Panc1 (cell line): ENCODE data around the gene C9orf43. TPM values are rescaled to one million over a fixed set of nuclear protein-coding genes. Genes with fewer than 3 reads are reported as not detected.

Experiments
- ATAC-seq: fragments of 200-7000 bp; cut with Tn5 transposase; 2 replicates; pipeline ENCODE4 v1.9.1; 2020; ENCODE audit warnings: mild to moderate bottlenecking, moderate library complexity
- BruUV-seq: library from RNA; stranded (reverse); fragments of 400-500 nt; replicated peaks from 2 replicates; lab custom pipeline; 2021; lab: Mats Ljungman, UMichigan
- CTCF ChIA-PET: fragments of 300-600 bp; sonication (Branson Sonifier 250); formaldehyde crosslinking; loops from one replicate; lab custom pipeline; 2022; ENCODE audit warnings: antibody characterized with exemption; lab: Charles Lee
- POLR2A ChIA-PET: fragments of 300-600 bp; sonication (Branson Sonifier 250); formaldehyde crosslinking; loops from one replicate; lab custom pipeline; 2022; ENCODE audit warnings: antibody characterized with exemption; lab: Charles Lee
- DNase-seq: peaks from one replicate; pipeline ENCODE4 v3.0.0-alpha.2; 2010; ENCODE audit warnings: low read depth, low spot score
- H3K27ac ChIP-seq: 2 replicates; pipeline ENCODE4 v1.5.1; 2011; ENCODE audit warnings: mild to moderate bottlenecking, low read length, inconsistent platforms
- H3K27me3 ChIP-seq: fragments of 200-500 bp; sonication (Bioruptor generic); 2 replicates; pipeline ENCODE4 v1.6.0; 2014; ENCODE audit warnings: low read length, inconsistent platforms; ENCODE audit not compliant: control insufficient read depth, insufficient read depth
- H3K36me3 ChIP-seq: fragments of 200-500 bp; sonication (Bioruptor generic); 2 replicates; pipeline ENCODE4 v1.5.1; 2014; ENCODE audit warnings: inconsistent platforms, mild to moderate bottlenecking, low read length, moderate library complexity; ENCODE audit not compliant: control insufficient read depth, insufficient read depth
- H3K4me1 ChIP-seq: 2 replicates; pipeline ENCODE4 v1.5.1; 2011; ENCODE audit warnings: inconsistent platforms, mild to moderate bottlenecking, low read length, moderate library complexity; ENCODE audit not compliant: control insufficient read depth, insufficient read depth
- H3K4me3 ChIP-seq, 2 experiments: 2 replicates each; pipeline ENCODE4 v1.5.1; 2011 to 2012; ENCODE audit warnings: low read depth in 2 of 2, low read length in 2 of 2, mild to moderate bottlenecking in 2 of 2, inconsistent platforms in 1 of 2, moderate library complexity in 1 of 2
- H3K9me3 ChIP-seq: fragments of 200-500 bp; sonication (Bioruptor generic); 2 replicates; pipeline ENCODE4 v1.5.1; 2014; ENCODE audit warnings: low read depth, mild to moderate bottlenecking, inconsistent platforms, low read length, moderate library complexity; ENCODE audit not compliant: control insufficient read depth, insufficient read depth
- POLR2AphosphoS5 ChIP-seq: IDR thresholded peaks from 2 replicates; pipeline ENCODE4 v1.6.1; 2012; ENCODE audit warnings: mild to moderate bottlenecking, low read depth, low read length, moderate library complexity
- SIN3A ChIP-seq: IDR thresholded peaks from 2 replicates; pipeline ENCODE4 v1.6.1; 2012; ENCODE audit warnings: low read depth, mild to moderate bottlenecking, low read length, moderate library complexity, borderline replicate concordance; ENCODE audit not compliant: insufficient read depth
- TCF7L2 ChIP-seq: IDR thresholded peaks from 2 replicates; pipeline ENCODE4 v1.6.1; 2011; ENCODE audit warnings: mild to moderate bottlenecking, low read depth, low read length, inconsistent platforms
- in situ Hi-C: cut with HindIII; loops from 2 replicates; pipeline ENCODE4 v1.10.0; 2016; ENCODE audit warnings: low sequenced_read_pairs, low pct_unique_long_range_greater_than_20kb
- intact Hi-C: fragments of 100-400 bp; cut with micrococcal nuclease; formaldehyde crosslinking; loops from one replicate; pipeline ENCODE4 v1.10.0; 2022; ENCODE audit not compliant: unreplicated experiment
- total RNA-seq: library from RNA; stranded (reverse); gene quantifications from one replicate; pipeline ENCODE4 v1.2.1, GENCODE V29; 2021; ENCODE audit not compliant: unreplicated experiment
- TF ChIP-seq, protein P1 (sequence below), 2 experiments: IDR thresholded peaks; 2 replicates each; pipeline ENCODE4 v1.6.1; 2011 to 2012; ENCODE audit warnings: low read depth in 2 of 2, control low read depth in 1 of 2, low read length in 1 of 2, mild to moderate bottlenecking in 1 of 2, moderate library complexity in 1 of 2; ENCODE audit not compliant: insufficient read depth in 1 of 2
- TF ChIP-seq, protein P2 (sequence below): fragments of 450-650 bp; IDR thresholded peaks from 2 replicates; pipeline ENCODE4 v1.5.1; 2017; ENCODE audit warnings: mild to moderate bottlenecking

The C9orf43 gene
- total RNA-seq, 1 experiment from 2014 or later = 1.2 TPM

DNA sequence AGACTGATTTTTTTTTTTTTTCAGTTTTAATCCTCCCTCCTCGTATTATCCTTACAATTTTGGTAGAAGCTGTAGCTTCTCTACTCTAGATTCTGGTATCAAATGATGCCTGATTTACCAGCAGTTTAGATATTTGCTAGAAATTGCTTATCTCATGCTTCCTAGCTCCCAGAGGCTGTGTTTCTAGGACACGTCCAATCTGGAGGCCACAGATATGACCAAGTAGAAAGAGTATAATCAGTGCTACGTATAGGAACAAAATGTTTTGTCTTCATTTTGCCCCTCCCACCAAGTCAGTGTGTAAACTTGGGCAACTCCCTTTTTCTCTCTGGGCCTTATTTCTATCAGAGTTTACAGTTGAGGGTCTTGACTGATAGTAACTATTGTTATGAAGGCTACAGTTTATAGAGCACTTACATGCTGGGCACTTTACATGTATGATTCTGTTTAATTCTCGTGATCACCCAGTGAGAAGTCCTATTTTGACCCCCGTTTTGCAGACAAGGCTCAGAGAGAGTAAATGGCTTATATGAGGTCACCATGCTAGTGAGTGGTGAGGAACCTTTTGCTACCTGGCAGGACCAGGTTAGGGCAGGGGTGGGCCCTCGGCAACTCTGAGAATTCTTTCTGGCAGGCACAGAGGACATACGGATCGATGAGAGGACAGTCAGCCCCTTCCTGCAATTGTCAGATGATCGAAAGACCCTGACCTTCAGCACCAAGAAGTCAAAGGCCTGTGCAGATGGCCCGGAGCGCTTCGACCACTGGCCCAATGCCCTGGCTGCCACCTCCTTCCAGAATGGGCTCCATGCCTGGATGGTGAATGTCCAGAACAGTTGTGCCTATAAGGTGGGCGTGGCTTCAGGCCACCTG, 41.3 kb upstream of the C9orf43 start:
- no peaks in the 10 kb centered on the region for H3K27me3 ChIP-seq
- ChIA-PET POLR2A (no interaction called here), CTCF (no interaction called here)
- no peaks in the 10 kb centered on the region for H3K4me1 ChIP-seq
- BruUV-seq = no TSS peak
- DNase-seq (no peak), ATAC-seq (no peak)
- in situ Hi-C loops = no loop called here
- intact Hi-C loops = no loop called here
- H3K4me3 ChIP-seq = no peak overlapping the region
- TF ChIP-seq SIN3A = no peak
- TF ChIP-seq POLR2AphosphoS5 = no peak
- TF ChIP-seq, protein P1, sequence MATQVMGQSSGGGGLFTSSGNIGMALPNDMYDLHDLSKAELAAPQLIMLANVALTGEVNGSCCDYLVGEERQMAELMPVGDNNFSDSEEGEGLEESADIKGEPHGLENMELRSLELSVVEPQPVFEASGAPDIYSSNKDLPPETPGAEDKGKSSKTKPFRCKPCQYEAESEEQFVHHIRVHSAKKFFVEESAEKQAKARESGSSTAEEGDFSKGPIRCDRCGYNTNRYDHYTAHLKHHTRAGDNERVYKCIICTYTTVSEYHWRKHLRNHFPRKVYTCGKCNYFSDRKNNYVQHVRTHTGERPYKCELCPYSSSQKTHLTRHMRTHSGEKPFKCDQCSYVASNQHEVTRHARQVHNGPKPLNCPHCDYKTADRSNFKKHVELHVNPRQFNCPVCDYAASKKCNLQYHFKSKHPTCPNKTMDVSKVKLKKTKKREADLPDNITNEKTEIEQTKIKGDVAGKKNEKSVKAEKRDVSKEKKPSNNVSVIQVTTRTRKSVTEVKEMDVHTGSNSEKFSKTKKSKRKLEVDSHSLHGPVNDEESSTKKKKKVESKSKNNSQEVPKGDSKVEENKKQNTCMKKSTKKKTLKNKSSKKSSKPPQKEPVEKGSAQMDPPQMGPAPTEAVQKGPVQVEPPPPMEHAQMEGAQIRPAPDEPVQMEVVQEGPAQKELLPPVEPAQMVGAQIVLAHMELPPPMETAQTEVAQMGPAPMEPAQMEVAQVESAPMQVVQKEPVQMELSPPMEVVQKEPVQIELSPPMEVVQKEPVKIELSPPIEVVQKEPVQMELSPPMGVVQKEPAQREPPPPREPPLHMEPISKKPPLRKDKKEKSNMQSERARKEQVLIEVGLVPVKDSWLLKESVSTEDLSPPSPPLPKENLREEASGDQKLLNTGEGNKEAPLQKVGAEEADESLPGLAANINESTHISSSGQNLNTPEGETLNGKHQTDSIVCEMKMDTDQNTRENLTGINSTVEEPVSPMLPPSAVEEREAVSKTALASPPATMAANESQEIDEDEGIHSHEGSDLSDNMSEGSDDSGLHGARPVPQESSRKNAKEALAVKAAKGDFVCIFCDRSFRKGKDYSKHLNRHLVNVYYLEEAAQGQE (IDR thresholded peaks at IDR 0.05; ENCODE audit: insufficient read depth in 1 of 2, low read depth in 2 of 2, low read length in 1 of 2) = no peak
- no peak for TF ChIP-seq TCF7L2
- TF ChIP-seq, protein P2, sequence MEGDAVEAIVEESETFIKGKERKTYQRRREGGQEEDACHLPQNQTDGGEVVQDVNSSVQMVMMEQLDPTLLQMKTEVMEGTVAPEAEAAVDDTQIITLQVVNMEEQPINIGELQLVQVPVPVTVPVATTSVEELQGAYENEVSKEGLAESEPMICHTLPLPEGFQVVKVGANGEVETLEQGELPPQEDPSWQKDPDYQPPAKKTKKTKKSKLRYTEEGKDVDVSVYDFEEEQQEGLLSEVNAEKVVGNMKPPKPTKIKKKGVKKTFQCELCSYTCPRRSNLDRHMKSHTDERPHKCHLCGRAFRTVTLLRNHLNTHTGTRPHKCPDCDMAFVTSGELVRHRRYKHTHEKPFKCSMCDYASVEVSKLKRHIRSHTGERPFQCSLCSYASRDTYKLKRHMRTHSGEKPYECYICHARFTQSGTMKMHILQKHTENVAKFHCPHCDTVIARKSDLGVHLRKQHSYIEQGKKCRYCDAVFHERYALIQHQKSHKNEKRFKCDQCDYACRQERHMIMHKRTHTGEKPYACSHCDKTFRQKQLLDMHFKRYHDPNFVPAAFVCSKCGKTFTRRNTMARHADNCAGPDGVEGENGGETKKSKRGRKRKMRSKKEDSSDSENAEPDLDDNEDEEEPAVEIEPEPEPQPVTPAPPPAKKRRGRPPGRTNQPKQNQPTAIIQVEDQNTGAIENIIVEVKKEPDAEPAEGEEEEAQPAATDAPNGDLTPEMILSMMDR = no peak
- H3K9me3 ChIP-seq = no peaks in the 10 kb centered on the region
- no peak overlapping the region for H3K27ac ChIP-seq
- H3K36me3 ChIP-seq = no peaks in the 10 kb centered on the region; the same call in 1 of the 2 replicates

DNA sequence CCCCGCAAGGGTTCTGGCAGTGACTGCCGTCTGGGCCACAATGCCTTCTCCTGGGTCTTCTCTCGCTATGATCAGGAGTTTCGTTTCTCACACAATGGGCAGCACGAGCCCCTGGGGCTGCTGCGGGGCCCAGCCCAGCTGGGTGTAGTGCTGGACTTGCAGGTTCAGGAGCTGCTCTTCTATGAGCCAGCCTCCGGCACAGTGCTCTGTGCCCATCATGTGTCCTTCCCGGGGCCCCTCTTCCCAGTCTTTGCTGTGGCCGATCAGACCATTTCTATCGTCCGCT, 40.7 kb upstream of the C9orf43 start:
- in situ Hi-C loops (no loop called here), intact Hi-C loops (no loop called here)
- no peak overlapping the region for H3K27ac ChIP-seq
- no peaks in the 10 kb centered on the region for H3K4me1 ChIP-seq
- no TSS peak for BruUV-seq
- ATAC-seq (no peak), DNase-seq (no peak)
- TF ChIP-seq, protein P2 = no peak
- TF ChIP-seq TCF7L2 (no peak), POLR2AphosphoS5 (no peak), SIN3A (no peak)
- TF ChIP-seq, protein P1 (IDR thresholded peaks at IDR 0.05; ENCODE audit: insufficient read depth in 1 of 2, low read depth in 2 of 2, low read length in 1 of 2) = no peak
- H3K36me3 ChIP-seq = no peaks in the 10 kb centered on the region; the same call in 1 of the 2 replicates
- ChIA-PET CTCF (no interaction called here), POLR2A (no interaction called here)
- no peaks in the 10 kb centered on the region for H3K27me3 ChIP-seq
- H3K9me3 ChIP-seq = no peaks in the 10 kb centered on the region
- no peak overlapping the region for H3K4me3 ChIP-seq
